ENCODE results near the gene ZNF609. TPM values are rescaled to one million over a fixed set of nuclear protein-coding genes. Genes with fewer than 3 reads are reported as not detected.

ZNF609 gene
- total and polyA plus RNA-seq, 8 donors: 4.2 to 25.2 (median 13.1) TPM

- ATAC-seq: no peak
- no peak for DNase-seq
- FAIRE-seq: no peak
- H3K4me1 ChIP-seq: no peaks in the 10 kb centered on the region
- intact Hi-C loops (cut with DNase I): loop anchor here in 1 of 3 donors (10.0 kb wide), 1 partner anchor 237 kb away; no protein-coding TSS in a partner anchor
- WGBS, 2 donors: 96 to 97% methylated on average over 1 of the region's 1 CpG
- no peaks in the 10 kb centered on the region for H3K9me3 ChIP-seq
- no peak for TF ChIP-seq CTCF (IDR thresholded peaks at IDR 0.05)
- no peaks in the 10 kb centered on the region for H3K27me3 ChIP-seq
- H3K4me3 ChIP-seq: no peak overlapping the region
- no peak overlapping the region for H3K27ac ChIP-seq
- H3K36me3 ChIP-seq: no peaks in the 10 kb centered on the region
These were observed 22.4 kb upstream of the ZNF609 start for GRCh38 chr15:64437982-64438381.

- TF ChIP-seq CTCF (IDR thresholded peaks at IDR 0.05): no peak
- no peak overlapping the region for H3K4me3 ChIP-seq
- no peaks in the 10 kb centered on the region for H3K9me3 ChIP-seq
- DNase-seq (no peak), FAIRE-seq (no peak), ATAC-seq (no peak)
- no peak overlapping the region for H3K27ac ChIP-seq
- WGBS, 2 donors: 79 to 82% methylated on average over 6 of the region's 6 CpGs
- no peaks in the 10 kb centered on the region for H3K27me3 ChIP-seq
- H3K36me3 ChIP-seq: no peaks in the 10 kb centered on the region
- intact Hi-C loops (cut with DNase I): loop anchor here in 1 of 3 donors (10.0 kb wide), 1 partner anchor 236 kb away; no protein-coding TSS in a partner anchor
- peaks cover 0 to 8% (median 3%) of the 10 kb centered on the region in 3 donors for H3K4me1 ChIP-seq
These were observed 21.5 kb upstream of the ZNF609 start for GRCh38 chr15:64438653-64439447.

- Histone ChIP-seq H3K27me3 (no peaks in the 10 kb centered on the region), H3K27ac (no peak overlapping the region), H3K4me1 (peaks cover 0 to 18% (median 10%) of the 10 kb centered on the region in 3 donors), H3K36me3 (peaks cover 0 to 7% (median 0%) of the 10 kb centered on the region in 3 donors), H3K4me3 (no peak overlapping the region), H3K9me3 (no peaks in the 10 kb centered on the region)
- TF ChIP-seq CTCF (IDR thresholded peaks at IDR 0.05): no peak
- 93 to 98% methylated on average over 3 of the region's 3 CpGs for WGBS, 2 donors
- no peak for FAIRE-seq
- ATAC-seq: no peak
- intact Hi-C loops (cut with DNase I): no loop called here
- no peak for DNase-seq
These were observed 18.5 kb upstream of the ZNF609 start for GRCh38 chr15:64441852-64442251.

GRCh38 chr15:64443016-64443415, 17.4 kb upstream of the ZNF609 start:
- H3K27ac ChIP-seq: peak overlapping the region in 2 of 4 donors; percentile 49 to 77
- FAIRE-seq (no peak), DNase-seq (no peak), ATAC-seq (no peak)
- intact Hi-C loops (cut with DNase I): no loop called here
- no peaks in the 10 kb centered on the region for H3K9me3 ChIP-seq
- no peak overlapping the region for H3K4me3 ChIP-seq
- 75 to 90% methylated on average over 2 of the region's 2 CpGs for WGBS, 2 donors
- peaks cover 0 to 18% (median 10%) of the 10 kb centered on the region in 3 donors for H3K4me1 ChIP-seq
- peaks cover 0 to 7% (median 0%) of the 10 kb centered on the region in 3 donors for H3K36me3 ChIP-seq
- H3K27me3 ChIP-seq: no peaks in the 10 kb centered on the region
- no peak for TF ChIP-seq CTCF (IDR thresholded peaks at IDR 0.05)

Data from pancreas (tissue), 10 donors.